Left renal pelvis (tissue), 4 donors: ENCODE results near the gene NFATC4. TPM values are rescaled to one million over a fixed set of nuclear protein-coding genes. Genes with fewer than 3 reads are reported as not detected.
A peak's percentile ranks its signal among the peaks of the same experiment; 100 is the strongest.
"Not testable (repeated sequence)": the region's sequence is repeated elsewhere in the genome, so short reads cannot be mapped to it uniquely, and the experiment has no call there.

ENCODE experiments used
- DNase-seq, 4 donors: peaks; one replicate each; pipeline ENCODE4 v3.0.0-alpha.2; 2013; ENCODE audit warnings: low read depth in 4 of 4, low spot score in 3 of 4
- polyA plus RNA-seq, 4 donors: library from polyadenylated mRNA; unstranded; fragments of 120-200 nt; gene quantifications; one replicate each; pipeline ENCODE4 v1.2.1, GENCODE V29; 2013; ENCODE audit not compliant: insufficient read length in 4 of 4

Gene NFATC4
- polyA plus RNA-seq, 4 donors = 52.5 to 151 (median 78.2) TPM

- DNase-seq = no peak
Observed at GRCh38 chr14:24366413-24366720, 1.6 kb upstream of the NFATC4 start.

- peak; percentile 91 to 99 (median 96) for DNase-seq
Observed at GRCh38 chr14:24366721-24367513, 1.1 kb upstream of the NFATC4 start.

- no peak for DNase-seq
Observed at GRCh38 chr14:24368212-24368561, 203 bp downstream of the NFATC4 start.

- DNase-seq = peak in 3 of 4 donors; percentile 47 to 69 (median 59)
Observed at GRCh38 chr14:24368562-24369252, 723 bp downstream of the NFATC4 start.

GRCh38 chr14:24369463-24369862, 1.5 kb downstream of the NFATC4 start:
- DNase-seq = no peak

GRCh38 chr14:24369907-24370687, 2.1 kb downstream of the NFATC4 start:
- DNase-seq = no peak

GRCh38 chr14:24370748-24371147, 2.8 kb downstream of the NFATC4 start:
- no peak for DNase-seq

- DNase-seq = not testable (repeated sequence)
Observed at GRCh38 chr14:24371605-24372004, 3.6 kb downstream of the NFATC4 start.

GRCh38 chr14:24372701-24373416, 4.9 kb downstream of the NFATC4 start:
- no peak for DNase-seq

GRCh38 chr14:24376448-24377070, 8.6 kb downstream of the NFATC4 start:
- DNase-seq = no peak

GRCh38 chr14:24377126-24377525, 9.1 kb downstream of the NFATC4 start:
- DNase-seq = no peak

- no peak for DNase-seq
Observed at GRCh38 chr14:24377657-24378056, 9.7 kb downstream of the NFATC4 start.

GRCh38 chr14:24378327-24378726, 10.3 kb downstream of the NFATC4 start:
- no peak for DNase-seq

GRCh38 chr14:24378981-24379906, 11.3 kb downstream of the NFATC4 start:
- no peak for DNase-seq

- no peak for DNase-seq
Observed at GRCh38 chr14:24379907-24380730, 12.1 kb downstream of the NFATC4 start.

GRCh38 chr14:24381363-24382063, 13.5 kb downstream of the NFATC4 start:
- no peak for DNase-seq

GRCh38 chr14:24382064-24382371, 14.0 kb downstream of the NFATC4 start:
- peak in 1 of 4 donors; percentile 52 for DNase-seq

GRCh38 chr14:24384169-24384568, 16.2 kb downstream of the NFATC4 start:
- no peak for DNase-seq
